Heart left ventricle (tissue), 13 donors: ENCODE measurements around the gene TRIM65.
A peak's percentile ranks its signal among the peaks of the same experiment; 100 is the strongest.

Source experiments
- CTCF ChIP-seq, 12 donors: fragments of 200-600 bp; sonication (generic) in 4 of 12; IDR thresholded peaks; one replicate each; pipeline versions ENCODE4 v1.5.0 to v1.8.0; 2018 to 2022; ENCODE audit warnings: antibody characterized with exemption in 12 of 12, mild to moderate bottlenecking in 5 of 12
- POLR2A ChIP-seq, 2 donors: fragments of 450-650 bp; IDR thresholded peaks; one replicate each; pipeline ENCODE4 v1.6.1; 2017; ENCODE audit warnings: antibody characterized with exemption in 2 of 2, mild to moderate bottlenecking in 2 of 2, moderate library complexity in 2 of 2
- donor health status: ischemic (EF 13 %, LVEDD 7.1; RV severe dilation, severe dysfunction).
- donor health status: DM: no; HTN: yes; CAD: no.
- donor health status: DM: no; HTN: no; CAD: no.
- donor health status: ischemic (EF 25% LVEDD 6.9; RV normal size, moderate dysfunction).
- donor health status: ischemic (EF 25% LVEDD 5.7; RV mildly dilated, moderate dysfunction).
- donor health status: ischemic (EF 35%, LVEDD 5.7; RV mildly dilated, moderate dysfunction).
- donor health status: nonischemic (EF 11% LVEDD 7.7; RV severe dilation, severe dysfunction).
- donor health status: DM: yes; HTN: yes; CAD: no.
- donor health status: PGD.
- donor health status: ischemic (EF 29% LVEDD 5.4; RV normal size, mild dysfunction).
- donor health status: nonischemic (EF 23%, LVEDD 6.1; RV moderate dilation, normal function).

- peak in 4 of 12 donors; percentile 8 to 27 (median 14) for TF ChIP-seq CTCF (IDR thresholded peaks at IDR 0.05)
- TF ChIP-seq POLR2A (IDR thresholded peaks at IDR 0.05): no peak
These were observed 1.2 kb downstream of the TRIM65 start for GRCh38 chr17:75895370-75896155.
